ELR (cell line): ENCODE data around the gene DAZAP2.
"Not testable (repeated sequence)": the region's sequence is repeated elsewhere in the genome, so short reads cannot be mapped to it uniquely, and the experiment has no call there.

Experiments
- DNase-seq: peaks from one replicate; pipeline ENCODE4 v3.0.0-alpha.2; 2015; ENCODE audit warnings: low read depth

The DAZAP2 gene

GRCh38 chr12:51217133-51217967, 21.3 kb upstream of the DAZAP2 start:
- DNase-seq: peak; percentile 46

DNA sequence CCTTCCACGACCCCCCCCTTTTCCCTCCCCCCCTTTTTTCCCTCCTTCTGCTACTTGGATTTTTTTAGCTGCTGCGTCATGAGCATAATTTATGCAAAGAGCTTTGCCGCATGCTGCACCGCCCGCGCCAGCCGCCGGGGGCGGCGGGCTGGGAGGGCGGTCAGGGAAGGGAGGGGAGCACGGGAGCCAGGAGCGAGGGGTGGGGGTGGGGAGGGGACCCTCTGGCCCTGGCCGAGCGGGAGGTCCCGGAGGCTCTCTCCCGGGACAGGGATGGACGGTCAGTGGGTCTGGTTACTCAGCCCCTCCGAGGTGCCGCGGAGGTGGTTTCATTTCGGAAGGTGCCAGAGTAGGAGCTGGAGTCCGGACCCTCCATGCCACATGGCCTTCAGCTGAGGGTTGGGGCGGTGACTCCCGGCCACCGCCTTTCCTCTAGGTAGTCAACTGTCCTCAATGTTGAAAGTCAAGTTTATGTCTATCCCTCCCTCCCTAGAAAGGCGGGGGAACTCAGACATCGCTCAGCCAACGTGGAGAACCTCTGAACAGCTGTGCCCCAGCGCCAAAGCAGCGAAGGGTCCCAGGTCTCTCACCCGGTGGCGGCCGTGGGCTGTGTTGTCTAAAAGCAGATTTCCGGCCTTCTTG, 20.5 kb upstream of the DAZAP2 start, which contains the start of gene POU6F1:
TSS of gene POU6F1 (minus strand) at position 95 of the 639 bp plus-strand sequence. CDS start 11,226 bp downstream, outside the sequence.
- DNase-seq: peak; percentile 88

- peak; percentile 40 for DNase-seq
Measured at GRCh38 chr12:51218607-51219161, 19.9 kb upstream of the DAZAP2 start.

- DNase-seq: no peak
Measured at GRCh38 chr12:51219322-51219721, 19.3 kb upstream of the DAZAP2 start.

GRCh38 chr12:51219857-51220256, 18.8 kb upstream of the DAZAP2 start:
- DNase-seq: not testable (repeated sequence)

DNA sequence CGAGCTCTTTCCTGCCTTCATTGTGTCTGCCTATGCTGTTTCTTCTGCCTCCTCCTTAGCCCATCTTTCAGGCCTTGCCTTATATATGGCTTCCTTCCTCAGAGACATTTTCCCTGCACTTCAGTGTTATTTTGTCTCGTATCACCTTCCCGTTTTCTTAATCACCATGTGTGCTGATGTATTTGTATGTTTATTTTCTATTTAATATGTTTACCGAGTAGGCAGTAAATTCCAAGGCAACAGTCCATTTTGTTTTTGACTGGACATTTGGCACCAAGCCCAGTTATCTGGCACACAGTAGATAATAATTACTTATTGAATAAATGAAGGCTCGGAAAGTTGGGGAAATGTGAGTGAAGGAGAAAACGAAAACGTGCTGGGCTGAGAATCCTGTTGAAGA, 16.2 kb upstream of the DAZAP2 start:
- no peak for DNase-seq

DNA sequence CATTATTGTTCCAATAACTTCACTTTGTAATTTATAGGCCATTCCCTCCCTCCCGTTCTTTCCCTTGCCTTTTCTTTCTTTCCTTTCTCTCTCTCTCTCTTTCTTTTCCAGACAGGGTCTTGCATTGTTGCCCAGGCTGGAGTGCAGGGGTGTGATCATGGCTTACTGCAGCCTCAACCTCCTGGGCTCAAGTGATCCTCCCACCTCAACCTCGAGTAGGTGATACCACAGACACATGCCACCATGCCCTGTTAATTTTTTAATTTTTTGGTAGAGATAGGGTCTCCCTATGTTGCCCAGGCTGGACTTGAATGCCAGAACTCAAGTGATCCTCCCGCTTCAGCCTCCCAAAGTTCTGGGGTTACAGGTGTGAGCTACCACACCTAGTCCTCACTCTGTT, 14.0 kb upstream of the DAZAP2 start:
- no peak for DNase-seq

DNA sequence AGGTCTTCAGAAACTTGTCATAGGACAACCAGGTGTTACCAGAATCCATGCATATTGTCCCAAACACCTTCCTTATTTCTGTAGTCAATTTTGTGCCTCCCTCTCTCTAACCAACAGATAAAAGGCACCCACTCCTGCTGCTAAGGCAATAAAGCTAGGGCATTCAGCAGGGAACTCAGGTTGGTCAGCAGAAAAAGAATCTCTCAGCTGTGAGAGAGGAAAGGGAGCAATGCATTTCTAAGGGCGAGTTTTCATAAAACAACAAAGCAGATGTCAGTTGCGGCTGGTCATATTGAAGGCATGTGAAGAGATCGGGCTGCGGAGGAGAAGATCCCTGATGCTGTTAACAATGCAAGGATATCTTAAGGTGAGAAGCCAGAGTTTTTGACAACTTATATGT, 13.4 kb upstream of the DAZAP2 start:
- no peak for DNase-seq

GRCh38 chr12:51225771-51226170, 12.9 kb upstream of the DAZAP2 start:
- DNase-seq: no peak

DNA sequence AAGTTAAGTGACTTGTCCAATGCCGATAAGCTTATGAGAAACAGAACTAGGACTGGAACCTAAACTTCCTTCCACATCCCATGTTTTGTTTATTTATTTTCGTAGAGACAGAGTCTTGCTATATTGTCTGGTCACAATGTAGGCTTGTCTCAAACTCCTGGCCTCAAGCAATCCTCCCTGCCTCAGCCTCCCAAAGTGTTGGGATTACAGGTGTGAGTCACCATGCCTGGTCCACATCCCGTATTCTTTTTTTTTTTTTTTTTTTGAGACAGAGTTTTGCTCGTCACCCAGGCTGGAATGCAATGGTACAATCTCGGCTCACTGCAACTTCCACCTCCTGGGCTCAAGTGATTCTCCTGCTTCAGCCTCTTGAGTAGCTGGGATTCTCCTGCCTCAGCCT, 11.5 kb upstream of the DAZAP2 start:
- DNase-seq: peak; percentile 50

DNA sequence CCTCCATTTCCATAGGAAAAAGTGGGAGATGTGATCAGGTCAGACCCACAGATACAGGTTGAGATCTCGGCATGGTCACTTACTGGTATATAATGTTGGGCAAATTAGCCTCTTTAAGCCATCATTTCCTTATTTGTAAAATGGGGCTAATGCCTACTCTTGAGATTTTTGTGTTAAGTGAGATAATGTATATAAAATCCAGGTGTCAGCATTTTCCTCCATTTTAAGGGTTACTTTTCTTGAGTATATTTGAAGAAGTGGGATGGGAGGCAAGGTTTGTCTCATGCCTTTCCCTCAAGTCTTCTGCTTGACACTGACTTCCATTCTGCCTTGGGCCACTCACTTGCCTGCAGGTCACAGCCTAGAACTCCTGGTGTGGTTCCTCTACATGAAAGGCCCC, 10.7 kb upstream of the DAZAP2 start:
- DNase-seq: no peak

DNA sequence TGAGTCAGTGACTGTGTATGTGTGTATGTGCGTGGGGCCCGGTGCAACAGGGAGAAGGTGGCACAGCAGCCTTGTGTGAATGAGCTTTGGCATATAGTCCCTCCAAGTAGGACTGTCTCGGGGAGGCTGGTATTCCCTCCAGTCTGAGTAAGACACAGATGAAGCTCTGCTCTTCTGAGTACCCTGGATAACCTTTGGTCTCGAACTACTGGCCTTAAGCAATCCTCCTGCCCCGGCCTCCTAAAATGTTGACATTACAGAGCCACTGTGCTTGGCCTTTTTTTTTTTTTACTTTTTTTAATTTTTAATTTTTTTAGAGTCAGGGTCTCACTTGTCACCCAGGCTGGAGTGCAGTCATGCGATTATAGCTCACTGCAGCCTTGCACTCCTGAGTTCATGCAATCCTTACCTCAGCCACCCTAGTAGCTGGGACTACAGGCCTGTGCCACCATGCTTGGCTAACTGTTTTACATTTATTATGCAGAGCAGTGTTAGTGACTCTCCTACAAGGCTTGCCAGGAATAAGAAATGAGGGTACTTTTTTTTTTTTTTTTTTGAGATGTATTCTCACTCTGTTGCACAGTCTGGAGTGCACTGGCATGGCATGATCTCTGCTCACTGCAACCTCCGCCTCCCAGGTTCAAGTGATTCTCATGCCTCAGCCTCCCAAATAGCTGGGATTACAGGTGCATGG, 9.4 kb upstream of the DAZAP2 start:
- DNase-seq: no peak

DNA sequence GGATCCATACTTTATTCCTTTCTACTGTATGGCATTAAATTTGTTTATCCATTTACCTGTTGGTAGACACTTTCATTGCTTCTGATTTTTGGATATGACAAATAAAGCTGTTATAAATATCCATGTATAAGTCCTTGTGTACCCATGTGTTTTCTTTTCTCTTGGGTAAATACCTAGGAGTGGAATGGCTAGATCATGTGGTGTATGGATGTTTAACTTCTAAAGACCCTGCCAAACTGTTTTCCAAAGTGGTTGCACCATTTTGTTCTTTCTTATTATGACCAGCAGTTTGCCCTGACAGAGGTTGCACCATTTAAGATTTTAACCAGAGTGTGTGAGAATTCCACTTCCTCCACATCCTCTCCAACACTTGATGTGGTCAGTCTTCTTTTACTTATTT, 6.0 kb upstream of the DAZAP2 start:
- DNase-seq: no peak

DNA sequence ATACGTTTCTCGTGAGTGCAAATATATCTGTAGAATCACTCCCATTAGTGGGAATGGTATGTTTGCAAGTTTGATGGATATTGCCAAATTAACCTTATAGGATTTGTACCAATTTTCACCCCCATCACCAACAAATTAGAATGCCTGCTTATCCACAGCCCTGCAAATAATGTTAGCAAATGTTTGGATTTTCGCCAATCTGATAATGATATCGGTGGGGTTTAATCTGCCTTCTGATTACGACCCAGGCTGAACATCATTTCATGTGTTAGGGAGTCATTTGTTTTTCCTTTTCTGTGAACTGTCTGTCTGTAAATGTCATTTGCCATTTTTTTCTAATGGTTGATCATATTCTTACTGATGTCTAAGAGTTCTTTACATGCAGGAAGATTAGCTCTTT, 4.1 kb upstream of the DAZAP2 start:
- DNase-seq: no peak

- DNase-seq: no peak
Measured at GRCh38 chr12:51238037-51238509, 553 bp upstream of the DAZAP2 start.

DNA sequence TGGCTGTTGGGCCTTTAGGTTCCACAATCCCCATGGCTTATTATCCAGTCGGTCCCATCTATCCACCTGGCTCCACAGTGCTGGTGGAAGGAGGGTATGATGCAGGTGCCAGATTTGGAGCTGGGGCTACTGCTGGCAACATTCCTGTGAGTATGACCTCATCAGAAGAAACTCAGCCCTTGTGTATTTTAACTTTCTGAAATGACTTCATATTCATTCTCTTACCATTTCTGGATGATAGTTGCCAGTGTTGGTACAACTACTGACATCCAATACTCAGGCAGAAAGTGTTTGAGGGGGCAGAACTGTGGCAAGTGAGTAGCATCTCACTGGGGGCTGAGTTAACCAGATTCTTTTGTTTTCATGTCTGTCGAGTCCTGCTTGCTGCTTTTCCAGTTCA, 2.3 kb downstream of the DAZAP2 start:
- peak; percentile 63 for DNase-seq

GRCh38 chr12:51242120-51242519, 3.5 kb downstream of the DAZAP2 start:
- no peak for DNase-seq

GRCh38 chr12:51242876-51243275, 4.2 kb downstream of the DAZAP2 start:
- no peak for DNase-seq

DNA sequence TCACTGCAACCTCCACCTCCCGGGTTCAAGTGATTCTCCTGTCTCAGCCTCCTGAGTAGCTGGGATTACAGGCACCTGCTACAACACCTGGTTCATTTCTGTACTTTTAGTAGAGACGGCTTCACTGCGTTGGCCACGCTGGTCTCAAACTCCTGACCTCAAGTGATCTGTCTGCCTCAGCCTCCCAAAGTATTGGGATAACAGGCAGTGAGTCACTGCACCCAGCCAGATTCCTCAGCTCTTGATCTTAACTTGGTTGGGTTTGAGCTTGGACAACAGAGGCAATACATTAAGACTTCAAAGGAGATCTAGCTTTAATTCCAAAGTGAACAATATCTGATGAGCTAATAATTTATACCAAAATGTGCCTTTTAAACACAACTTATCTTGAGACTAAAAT, 5.6 kb downstream of the DAZAP2 start:
- DNase-seq: peak; percentile 50

- DNase-seq: no peak
Measured at GRCh38 chr12:51245476-51246253, 7.0 kb downstream of the DAZAP2 start.

- DNase-seq: peak; percentile 77
Measured at GRCh38 chr12:51246254-51246853, 7.7 kb downstream of the DAZAP2 start.
